Stimulated activated CD4-positive, alpha-beta T cell treated with anti-CD3 and anti-CD28 coated beads, TNF-alpha, amount 100 ng/mL, for 4 hours (primary cell): ENCODE data around the gene GALNS.
A peak's percentile ranks its signal among the peaks of the same experiment; 100 is the strongest.
"Not testable (repeated sequence)": the region's sequence is repeated elsewhere in the genome, so short reads cannot be mapped to it uniquely, and the experiment has no call there.

ENCODE experiments used
- DNase-seq, 3 experiments: peaks; one replicate each; pipeline ENCODE4 v3.0.0-alpha.2; 2020; ENCODE audit warnings: low read depth in 3 of 3

Gene GALNS, protein sequence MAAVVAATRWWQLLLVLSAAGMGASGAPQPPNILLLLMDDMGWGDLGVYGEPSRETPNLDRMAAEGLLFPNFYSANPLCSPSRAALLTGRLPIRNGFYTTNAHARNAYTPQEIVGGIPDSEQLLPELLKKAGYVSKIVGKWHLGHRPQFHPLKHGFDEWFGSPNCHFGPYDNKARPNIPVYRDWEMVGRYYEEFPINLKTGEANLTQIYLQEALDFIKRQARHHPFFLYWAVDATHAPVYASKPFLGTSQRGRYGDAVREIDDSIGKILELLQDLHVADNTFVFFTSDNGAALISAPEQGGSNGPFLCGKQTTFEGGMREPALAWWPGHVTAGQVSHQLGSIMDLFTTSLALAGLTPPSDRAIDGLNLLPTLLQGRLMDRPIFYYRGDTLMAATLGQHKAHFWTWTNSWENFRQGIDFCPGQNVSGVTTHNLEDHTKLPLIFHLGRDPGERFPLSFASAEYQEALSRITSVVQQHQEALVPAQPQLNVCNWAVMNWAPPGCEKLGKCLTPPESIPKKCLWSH

DNA sequence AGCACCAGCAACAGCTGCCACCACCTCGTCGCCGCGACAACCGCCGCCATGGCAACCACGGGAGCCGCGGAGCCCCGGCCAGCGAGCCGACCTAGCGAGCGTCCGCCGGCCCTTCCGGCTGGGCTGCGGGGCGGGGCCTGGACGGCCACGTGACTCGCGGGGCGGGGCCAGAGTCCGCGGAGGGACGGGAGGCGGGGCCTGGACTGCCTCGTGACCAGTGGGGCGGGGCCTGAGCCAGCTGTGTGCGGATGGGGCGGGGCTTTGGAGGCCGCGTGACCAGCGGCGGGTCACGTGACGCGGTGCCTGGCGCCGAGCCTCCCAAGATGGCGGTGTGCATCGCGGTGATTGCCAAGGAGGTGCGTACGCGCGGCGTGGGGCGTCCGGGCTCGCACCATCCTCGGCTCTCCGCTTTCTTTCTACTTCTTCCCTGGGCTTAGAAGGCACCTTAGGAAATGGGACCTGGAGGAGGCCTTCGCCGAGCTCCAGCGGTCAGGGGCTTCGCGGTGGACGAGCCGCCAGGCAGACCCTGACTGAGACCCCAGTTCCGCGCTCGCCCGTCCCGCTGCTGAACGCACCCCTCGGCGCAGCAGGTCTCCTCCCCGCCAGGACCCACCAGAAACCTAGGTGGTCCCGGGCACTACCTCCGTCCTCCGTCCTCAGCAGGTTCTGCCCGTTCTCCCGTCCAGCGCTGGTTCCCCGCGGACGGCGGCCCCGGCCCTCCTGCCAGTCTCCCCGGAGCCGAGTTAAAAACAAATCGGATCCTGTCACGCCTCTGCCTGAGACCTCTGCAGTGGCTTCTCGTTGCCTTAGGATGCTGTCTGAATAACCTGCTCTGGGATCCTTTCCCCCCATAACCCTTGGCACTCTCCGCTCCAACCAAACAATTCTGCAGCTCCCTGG is at the start of gene GALNS, which contains the start of gene TRAPPC2L:
Gene GALNS (minus strand): TSS at position 120 of the 900 bp plus-strand sequence. CDS start 70 bp downstream, at position 50.
Gene TRAPPC2L (plus strand): TSS at position 300 of the 900 bp plus-strand sequence. CDS start 24 bp downstream, at position 324.
- DNase-seq, result peak; percentile 98 to 99 (median 99)

DNA sequence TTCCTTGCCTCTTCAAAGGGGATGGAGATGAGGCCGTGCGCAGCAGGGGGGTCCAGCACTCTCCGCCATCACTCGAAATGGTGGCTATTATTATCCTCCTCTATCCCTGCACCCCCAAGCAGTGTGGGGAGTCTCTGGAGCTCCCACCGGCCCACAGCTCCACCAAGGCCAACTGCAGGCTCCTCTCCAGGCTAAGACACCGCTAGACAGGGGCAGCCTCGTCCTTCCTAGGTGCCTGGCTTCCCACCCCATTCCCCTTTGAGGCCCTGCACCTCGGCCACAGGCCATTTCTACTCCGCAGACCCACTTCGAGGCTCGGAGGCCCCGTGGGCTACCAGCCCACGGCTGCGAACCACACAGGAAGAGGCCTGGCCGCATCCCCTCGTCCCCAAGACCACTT is 49.3 kb upstream of the GALNS start:
- DNase-seq, result no peak

DNA sequence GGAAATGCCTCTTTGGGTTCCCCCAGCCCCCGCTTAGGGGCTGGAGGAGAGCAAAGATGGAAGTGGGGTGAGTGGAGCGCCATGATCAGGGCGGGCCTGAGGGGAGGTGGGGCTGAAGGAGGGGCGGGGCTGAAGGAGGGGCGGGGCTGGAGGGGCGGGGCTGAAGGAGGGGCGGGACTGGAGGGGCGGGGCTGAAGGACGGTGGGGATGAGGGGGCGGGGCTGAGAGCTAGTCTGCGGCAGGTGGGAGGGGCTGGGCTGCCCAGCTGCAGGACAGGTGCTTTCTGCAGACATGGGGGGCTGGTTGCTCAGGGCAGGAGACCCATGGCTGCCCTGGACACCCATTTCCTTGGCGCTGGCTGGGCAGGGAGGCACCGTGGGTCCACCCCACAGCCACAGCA is 48.8 kb upstream of the GALNS start:
- no peak for DNase-seq

DNA sequence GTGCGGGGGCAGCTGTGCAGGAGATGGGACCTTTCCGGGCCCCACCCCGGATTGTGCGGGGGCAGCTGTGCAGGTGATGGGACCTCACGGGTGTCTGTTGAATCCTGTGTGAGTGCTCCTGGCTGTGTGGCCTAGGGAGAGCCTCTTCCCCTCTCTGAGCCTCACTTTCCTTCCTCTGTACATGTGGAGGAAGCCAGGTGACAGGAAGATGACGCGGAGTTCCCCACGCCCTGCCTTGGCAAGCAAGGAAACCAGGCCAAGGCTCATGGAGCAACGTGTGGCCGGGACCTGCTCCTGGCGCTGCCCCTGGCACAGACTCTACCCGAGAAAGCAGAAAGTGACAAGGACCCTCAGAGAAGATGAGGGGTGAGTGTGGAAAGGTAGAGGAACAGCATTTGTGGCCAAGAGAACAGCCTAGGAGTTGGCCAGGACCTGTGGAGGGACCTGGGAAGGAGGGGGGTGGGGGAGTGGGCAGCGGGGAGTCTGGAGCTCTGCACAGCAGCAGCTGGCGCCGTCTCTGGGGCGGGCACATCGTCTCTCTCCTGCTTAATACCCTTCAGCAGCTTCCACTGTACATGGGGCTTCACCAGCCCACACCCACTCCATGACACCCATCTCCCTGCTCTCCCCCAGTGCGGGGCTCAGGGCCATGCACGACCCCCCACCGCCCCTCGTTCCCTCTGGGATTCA is 48.1 kb upstream of the GALNS start:
- no peak for DNase-seq

DNA sequence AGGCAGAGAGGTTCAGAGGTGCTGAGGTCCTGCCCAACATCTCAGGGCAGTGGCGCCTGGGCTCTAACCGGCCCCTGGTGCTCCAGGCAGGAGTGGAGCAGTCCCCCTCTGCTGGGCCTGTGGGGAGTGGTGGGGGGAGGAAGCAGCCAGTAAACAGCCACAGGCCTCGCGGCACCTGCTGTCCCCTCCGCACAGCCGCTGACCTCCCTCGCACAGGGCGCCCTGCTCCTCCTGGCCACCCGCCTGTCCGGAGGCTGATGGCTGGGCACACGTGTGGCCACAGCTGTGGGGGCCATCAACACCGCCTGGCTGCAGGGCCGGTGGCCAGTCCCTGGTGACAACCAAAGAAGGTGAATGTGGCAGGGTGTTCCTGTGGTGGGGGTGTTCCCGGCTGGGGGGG is 46.5 kb upstream of the GALNS start:
- DNase-seq, result no peak

DNA sequence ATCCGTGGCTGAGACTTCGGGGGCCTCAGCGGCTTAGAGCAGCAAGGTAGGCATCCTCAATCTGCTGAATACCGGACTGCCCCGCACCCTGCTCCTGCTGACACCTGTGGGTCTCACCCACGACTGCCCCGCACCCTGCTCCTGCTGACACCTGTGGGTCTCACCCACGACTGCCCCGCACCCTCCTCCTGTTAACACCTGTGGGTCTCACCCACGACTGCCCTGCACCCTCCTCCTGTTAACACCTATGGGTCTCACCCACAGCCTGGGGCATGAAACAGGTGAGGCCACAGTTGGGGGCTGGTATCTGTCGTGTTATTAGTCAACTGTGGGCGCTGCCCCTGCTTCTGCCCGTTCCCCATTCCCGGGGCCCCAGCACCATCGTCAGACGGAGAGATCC is 46.0 kb upstream of the GALNS start:
- DNase-seq, result no peak

DNA sequence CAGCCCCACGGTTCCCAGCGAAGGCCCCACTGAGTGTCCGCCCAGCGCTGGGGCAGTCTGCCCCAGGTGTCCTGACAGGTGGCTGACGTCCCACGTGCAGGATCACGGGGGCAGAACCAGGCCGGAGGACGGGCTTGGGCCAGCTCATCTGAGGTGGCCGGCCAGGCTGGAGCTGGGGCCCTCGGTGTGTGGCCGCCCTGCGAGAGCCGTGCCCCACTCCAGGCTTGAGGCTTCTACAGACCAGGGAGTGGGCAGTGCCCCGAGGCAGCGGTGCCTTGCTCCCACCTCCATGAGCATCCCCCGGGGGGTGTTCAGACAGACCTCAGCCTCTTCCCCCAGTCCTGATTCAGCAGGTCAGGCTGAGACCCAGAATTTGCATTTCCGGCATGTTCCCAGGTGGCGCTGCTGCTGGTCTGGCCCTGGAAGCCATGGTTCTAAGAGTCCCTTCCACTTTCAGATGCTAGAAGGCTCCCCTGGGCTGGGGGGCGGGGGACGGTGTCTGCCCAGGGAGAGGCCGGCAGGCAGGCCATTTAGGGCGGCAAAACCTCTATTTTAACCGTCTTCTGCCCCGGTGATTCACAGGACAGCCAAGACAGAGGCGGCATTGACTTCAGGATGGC is 45.1 kb upstream of the GALNS start:
- no peak for DNase-seq

DNA sequence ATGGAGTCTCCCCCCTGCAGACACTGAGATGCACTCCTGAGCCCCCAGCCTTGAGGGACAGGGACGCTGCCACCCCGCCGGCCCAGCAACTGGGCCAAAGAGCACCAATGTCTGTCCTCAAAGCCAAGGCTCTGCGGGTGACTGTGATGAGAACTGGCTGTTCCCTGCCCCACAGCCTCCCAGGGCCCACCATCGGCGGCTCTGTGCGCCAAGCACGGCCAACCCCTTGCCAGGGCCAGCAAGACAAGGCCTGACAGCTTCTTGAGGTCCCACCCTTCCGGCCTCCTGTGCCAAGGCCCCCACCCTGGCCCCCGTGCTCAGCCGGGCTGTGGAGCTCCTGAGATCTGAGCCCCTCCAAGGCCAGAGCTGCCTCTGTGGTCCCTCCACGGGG is 43.9 kb upstream of the GALNS start:
- no peak for DNase-seq

DNA sequence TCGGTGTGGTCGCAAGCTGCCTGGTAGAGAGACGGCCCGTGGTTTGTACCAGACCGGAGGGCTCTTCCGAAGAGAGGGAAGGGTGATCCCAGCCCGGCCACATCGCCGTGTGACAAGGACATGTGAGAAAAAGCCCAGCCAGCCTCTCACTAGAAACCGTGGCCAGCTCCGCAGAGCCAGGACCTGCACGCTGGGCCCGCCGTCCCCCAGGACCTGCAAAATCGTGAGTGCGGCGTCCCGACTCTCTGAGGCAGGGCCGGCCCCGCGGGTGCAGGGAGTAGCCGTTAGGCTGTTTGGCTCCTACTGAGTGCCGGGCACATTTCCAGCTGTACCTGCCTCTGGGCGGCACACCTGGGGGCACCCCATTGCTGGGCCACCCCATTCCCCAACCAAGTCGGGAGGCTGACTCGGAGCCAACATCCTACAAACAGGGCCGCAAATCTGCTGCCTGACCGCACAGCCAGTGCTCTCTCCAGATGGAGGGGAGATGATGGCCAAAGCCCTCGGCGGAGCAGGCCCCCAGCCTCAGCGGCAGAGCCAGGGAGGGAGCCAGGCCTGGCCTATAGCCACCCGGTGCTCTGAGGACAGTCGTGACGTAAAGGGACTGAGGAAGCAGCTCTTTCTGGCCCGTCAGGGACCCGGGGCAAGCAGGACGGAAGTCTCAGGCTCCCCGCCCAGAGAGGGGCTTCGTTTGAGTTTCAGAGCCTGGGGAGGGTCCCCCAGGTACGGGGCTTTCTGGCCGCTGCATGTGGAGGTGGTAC is 43.3 kb upstream of the GALNS start:
- DNase-seq, result no peak

DNA sequence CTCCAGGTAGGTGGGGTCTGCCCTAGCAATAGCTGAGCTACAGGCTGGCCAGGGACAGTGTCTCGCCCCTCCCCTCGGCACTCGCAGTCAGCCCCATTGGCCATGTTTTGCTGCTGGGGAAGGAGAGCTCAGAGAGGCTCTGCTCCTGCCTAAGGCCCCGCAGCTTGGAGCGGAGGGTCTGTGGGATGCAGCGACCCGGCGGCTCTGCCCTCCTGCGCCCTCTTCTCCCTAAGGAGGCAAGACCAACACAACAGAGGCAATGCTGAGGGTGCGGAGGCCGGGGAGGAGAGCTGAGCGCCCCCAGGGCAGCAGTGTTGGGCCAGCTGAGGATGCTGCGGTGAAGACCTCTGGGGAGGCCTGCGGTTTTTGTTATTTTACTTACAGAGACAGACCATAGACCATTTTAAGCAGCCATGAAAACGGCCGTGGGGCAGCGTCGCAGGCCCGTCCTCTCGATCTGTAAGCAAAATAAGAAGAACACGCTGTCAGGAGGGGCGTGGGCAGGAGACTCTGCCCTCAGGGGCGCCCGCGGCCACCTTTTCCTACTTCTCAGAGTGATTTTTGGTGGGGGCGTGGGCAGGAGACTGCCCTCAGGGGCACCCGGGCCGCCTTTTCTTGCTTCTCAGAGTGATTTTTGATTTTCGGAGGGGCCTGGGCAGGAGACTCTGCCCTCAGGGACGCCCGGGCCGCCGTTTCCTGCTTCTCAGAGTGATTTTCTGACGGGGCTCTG is 41.1 kb upstream of the GALNS start:
- DNase-seq, result no peak

DNA sequence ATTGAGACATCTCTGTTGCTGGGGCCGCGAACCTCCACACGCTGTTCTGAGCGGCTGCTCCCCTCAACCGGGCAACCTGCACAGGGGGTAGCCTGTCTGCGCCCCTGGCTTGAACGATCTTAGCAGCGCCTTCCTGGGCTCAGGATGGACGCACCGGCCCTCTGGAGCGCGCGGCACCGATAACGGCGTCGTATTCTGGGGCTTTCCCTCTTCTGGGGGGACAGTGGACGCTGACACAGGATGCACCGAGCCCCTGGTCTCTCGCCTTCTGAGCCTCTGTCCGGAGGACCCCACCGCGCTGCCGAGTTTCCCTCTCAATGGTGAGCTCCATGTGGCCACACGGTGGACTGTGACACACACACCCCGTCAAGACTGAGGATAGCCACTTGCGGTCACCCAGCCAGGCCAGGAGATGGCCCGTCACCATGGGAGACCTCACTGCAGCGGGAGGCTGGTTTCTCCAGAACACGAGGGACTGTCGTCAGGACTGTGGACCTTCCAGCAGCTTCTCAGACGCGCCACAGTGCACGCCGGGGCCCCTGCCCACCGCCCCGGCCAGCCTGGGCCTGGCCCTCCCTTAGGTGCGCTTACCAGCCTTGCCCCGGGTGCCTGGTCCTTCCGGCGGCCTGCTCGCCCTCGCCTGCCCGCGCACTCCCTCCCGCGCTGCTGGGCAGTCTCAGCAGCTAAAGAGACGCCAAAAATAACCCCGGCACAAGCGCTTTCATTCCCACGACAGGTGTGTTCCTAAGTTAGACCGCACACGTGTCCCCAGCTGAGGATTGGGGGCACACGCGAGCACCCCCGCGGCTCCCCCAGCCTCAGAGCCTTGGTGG is 39.7 kb upstream of the GALNS start:
- DNase-seq, result no peak

DNA sequence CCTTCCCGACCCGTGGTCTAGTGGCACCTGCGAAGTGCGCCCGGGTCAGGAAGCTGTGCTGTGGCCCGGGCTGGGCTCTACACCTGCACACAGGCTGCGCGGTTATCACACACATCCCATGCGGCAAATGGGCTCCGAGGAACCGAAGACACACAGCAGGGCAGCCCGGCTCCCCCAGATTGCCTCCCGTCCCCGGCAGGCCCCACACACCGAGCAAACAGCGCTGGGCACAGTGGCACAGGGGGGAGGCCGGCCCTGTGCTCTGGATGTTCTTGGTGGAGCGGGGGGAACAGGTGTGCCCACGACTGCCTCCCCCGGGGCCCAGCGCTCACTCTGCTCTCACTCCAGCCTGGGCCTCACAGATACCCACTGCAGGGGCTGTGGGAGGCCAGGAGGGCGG is 38.6 kb upstream of the GALNS start:
- DNase-seq, result no peak

DNA sequence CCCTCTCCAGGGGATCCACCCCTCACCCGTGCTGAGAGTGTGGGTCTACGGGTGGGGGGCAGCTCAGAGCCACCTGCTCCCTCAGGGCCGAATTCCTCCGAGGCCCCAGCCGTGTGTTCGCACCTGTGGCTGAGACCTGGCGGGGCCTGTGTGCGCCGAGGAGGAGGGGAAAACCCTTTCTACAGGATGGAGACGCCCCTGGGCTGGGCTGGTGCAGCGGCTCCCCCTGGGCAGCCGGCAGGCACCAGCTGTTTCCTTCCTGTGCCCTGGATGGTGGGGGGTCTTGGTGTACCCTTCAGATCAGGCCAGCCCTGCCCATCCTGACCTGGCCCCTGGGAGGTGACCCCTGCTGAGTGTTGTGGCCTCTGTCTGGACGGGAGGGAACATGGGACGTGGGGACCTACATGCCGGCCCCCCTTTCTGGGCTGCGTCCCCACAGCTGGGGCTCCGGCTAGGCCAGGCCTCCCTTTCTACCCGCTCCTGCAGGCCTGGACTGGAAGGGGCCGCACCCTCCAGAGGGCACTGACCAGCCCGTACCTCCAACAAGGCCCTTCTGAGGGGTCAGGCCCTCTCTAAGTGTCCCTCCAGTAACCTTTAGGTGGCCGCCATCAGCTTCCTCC is 38.0 kb upstream of the GALNS start:
- no peak for DNase-seq

DNA sequence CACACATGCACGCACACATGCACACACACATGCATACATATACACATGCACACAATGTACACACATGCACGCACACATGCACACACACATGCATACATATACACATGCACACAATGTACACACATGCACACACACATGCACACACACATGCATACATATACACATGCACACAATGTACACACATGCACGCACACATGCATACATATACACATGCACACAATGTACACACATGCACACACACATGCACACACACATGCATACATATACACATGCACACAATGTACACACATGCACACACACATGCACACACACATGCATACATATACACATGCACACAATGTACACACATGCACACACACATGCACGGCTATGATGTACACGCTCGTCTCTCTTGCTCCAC is 37.5 kb upstream of the GALNS start:
- DNase-seq, result not testable (repeated sequence)

DNA sequence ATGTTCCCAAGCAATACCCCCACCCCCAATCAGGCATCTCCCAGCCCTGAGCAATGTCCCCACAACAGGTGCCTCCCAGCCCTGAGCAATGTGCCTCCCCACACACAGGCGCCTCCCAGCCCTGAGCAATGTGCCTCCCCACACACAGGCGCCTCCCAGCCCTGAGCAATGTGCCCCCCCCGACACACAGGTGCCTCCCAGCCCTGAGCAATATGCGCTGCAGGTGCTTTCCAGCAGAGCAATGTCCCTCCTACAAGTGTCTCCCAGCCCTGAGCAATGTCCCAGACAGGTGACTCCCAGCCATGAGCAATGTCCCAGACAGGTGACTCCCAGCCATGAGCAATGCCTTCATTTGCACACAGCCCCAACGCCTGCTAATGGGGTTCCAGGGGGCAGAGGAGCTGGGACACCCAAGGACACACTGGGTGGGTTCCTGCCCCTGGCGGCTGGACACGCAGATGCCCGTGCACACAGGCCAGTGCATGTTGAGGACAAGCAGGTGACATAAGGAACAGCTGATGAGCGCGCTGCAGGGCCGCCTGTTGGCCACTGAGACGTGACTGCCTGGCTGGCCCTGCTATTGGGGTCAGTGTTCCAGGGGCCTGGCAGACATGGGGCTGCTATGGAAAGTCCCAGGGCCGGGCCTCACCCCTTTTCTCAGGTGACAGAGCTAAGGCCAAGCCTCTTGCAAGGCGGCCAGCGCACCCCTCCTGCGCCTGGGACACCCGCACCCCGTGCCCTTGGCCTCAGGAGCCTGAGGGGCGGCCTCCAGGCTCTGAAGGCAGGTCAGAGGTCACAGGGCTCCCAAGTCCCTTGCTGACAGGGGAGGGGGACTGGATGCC is 36.6 kb upstream of the GALNS start:
- no peak for DNase-seq

DNA sequence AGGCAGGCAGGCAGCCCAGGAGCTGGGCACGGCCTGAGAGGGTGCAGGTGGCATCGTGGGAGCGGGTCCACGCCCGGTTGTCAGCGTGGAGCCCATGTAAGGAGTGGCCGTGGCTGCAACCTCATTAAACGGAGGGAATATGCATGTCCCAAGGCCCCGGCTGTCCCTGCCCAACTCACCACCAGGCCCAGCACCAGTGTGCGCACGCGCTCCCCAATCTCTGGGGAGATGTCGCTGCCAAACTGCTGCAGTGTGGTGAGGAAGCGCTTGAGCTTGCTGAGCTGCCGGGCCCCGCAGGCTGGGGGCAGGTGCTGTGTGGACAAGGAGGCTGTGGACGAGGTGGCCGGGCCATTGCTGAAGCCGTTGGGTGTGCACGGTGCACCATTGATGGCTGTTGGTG is 35.3 kb upstream of the GALNS start:
- DNase-seq, result no peak

DNA sequence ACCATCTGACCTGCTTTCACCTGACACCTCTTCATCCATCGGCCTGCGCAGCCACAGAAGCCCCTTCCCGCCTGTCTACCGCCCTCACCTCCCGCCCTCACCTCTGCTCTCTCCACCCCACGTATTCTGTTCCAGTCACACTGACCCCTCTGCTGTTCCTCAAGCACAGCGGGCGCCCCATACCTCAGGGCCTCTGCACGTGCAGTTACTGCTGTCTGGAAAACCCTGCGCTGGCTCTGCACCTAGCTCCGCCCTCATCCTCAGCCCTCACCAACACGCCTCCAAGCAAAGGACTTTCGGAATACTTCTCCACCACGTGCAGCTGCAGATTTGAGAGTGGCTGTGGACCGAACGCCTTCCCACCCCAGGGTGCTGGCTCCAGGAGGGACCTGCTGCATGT is 34.3 kb upstream of the GALNS start:
- no peak for DNase-seq
